Stomach smooth muscle (tissue), 2 donors: ENCODE results near the gene KCNN2.

Experiments used
- H3K27ac ChIP-seq: one replicate; pipeline ENCODE4 v1.7.0; 2013; ENCODE audit warnings: mild to moderate bottlenecking, low read length, inconsistent platforms
- H3K27me3 ChIP-seq, 2 donors: one replicate each; pipeline ENCODE4 v1.7.0; 2013; ENCODE audit warnings: low read length in 2 of 2; ENCODE audit not compliant: insufficient read depth in 2 of 2, control insufficient read depth in 1 of 2
- H3K36me3 ChIP-seq, 2 donors: one replicate each; pipeline ENCODE4 v1.7.0; 2013; ENCODE audit warnings: low read length in 2 of 2; ENCODE audit not compliant: control insufficient read depth in 2 of 2, insufficient read depth in 2 of 2
- H3K4me1 ChIP-seq: one replicate; pipeline ENCODE4 v1.7.0; 2013; ENCODE audit warnings: low read length; ENCODE audit not compliant: control insufficient read depth, insufficient read depth
- H3K4me3 ChIP-seq, 2 donors: one replicate each; pipeline ENCODE4 v1.7.0; 2013; ENCODE audit warnings: low read length in 2 of 2
- H3K9ac ChIP-seq, 2 donors: one replicate each; pipeline ENCODE4 v1.7.0; 2013; ENCODE audit warnings: low read length in 2 of 2, mild to moderate bottlenecking in 1 of 2
- H3K9me3 ChIP-seq, 2 donors: one replicate each; pipeline ENCODE4 v1.7.0; 2013; ENCODE audit warnings: low read length in 2 of 2; ENCODE audit not compliant: control insufficient read depth in 2 of 2
- donor health status: healthy.
- donor health status: Pancreatic carcinoma.

The KCNN2 gene

GRCh38 chr5:114391321-114391720, 29.5 kb downstream of the KCNN2 start:
- Histone ChIP-seq H3K9me3 (no peaks in the 10 kb centered on the region), H3K4me3 (no peak overlapping the region), H3K27ac (no peak overlapping the region), H3K9ac (no peak overlapping the region), H3K4me1 (no peaks in the 10 kb centered on the region), H3K27me3 (no peaks in the 10 kb centered on the region), H3K36me3 (no peaks in the 10 kb centered on the region)

GRCh38 chr5:114393159-114393558, 31.3 kb downstream of the KCNN2 start:
- Histone ChIP-seq H3K9ac (no peak overlapping the region), H3K36me3 (no peaks in the 10 kb centered on the region), H3K27ac (no peak overlapping the region), H3K4me1 (no peaks in the 10 kb centered on the region), H3K9me3 (no peaks in the 10 kb centered on the region), H3K27me3 (no peaks in the 10 kb centered on the region), H3K4me3 (no peak overlapping the region)

GRCh38 chr5:114402206-114402605, 40.3 kb downstream of the KCNN2 start:
- no peaks in the 10 kb centered on the region for H3K36me3 ChIP-seq
- H3K9me3 ChIP-seq: no peaks in the 10 kb centered on the region
- no peaks in the 10 kb centered on the region for H3K4me1 ChIP-seq
- H3K9ac ChIP-seq: no peak overlapping the region
- no peaks in the 10 kb centered on the region for H3K27me3 ChIP-seq
- H3K27ac ChIP-seq: no peak overlapping the region
- no peak overlapping the region for H3K4me3 ChIP-seq

- H3K4me1 ChIP-seq: no peaks in the 10 kb centered on the region
- no peak overlapping the region for H3K9ac ChIP-seq
- no peaks in the 10 kb centered on the region for H3K27me3 ChIP-seq
- H3K4me3 ChIP-seq: no peak overlapping the region
- H3K36me3 ChIP-seq: no peaks in the 10 kb centered on the region
- H3K27ac ChIP-seq: no peak overlapping the region
- no peaks in the 10 kb centered on the region for H3K9me3 ChIP-seq
Measured at GRCh38 chr5:114407783-114408182, 45.9 kb downstream of the KCNN2 start.

- no peaks in the 10 kb centered on the region for H3K4me1 ChIP-seq
- H3K27ac ChIP-seq: no peak overlapping the region
- H3K36me3 ChIP-seq: no peaks in the 10 kb centered on the region
- no peak overlapping the region for H3K4me3 ChIP-seq
- no peaks in the 10 kb centered on the region for H3K9me3 ChIP-seq
- H3K27me3 ChIP-seq: no peaks in the 10 kb centered on the region
- H3K9ac ChIP-seq: no peak overlapping the region
Measured at GRCh38 chr5:114408847-114409246, 47.0 kb downstream of the KCNN2 start.

- H3K27ac ChIP-seq: no peak overlapping the region
- no peaks in the 10 kb centered on the region for H3K36me3 ChIP-seq
- no peak overlapping the region for H3K4me3 ChIP-seq
- no peaks in the 10 kb centered on the region for H3K9me3 ChIP-seq
- no peaks in the 10 kb centered on the region for H3K4me1 ChIP-seq
- no peaks in the 10 kb centered on the region for H3K27me3 ChIP-seq
- no peak overlapping the region for H3K9ac ChIP-seq
Measured at GRCh38 chr5:114411380-114411931, 49.6 kb downstream of the KCNN2 start.

GRCh38 chr5:114412510-114413171, 50.8 kb downstream of the KCNN2 start:
- H3K9me3 ChIP-seq: no peaks in the 10 kb centered on the region
- H3K9ac ChIP-seq: no peak overlapping the region
- no peaks in the 10 kb centered on the region for H3K36me3 ChIP-seq
- H3K4me1 ChIP-seq: no peaks in the 10 kb centered on the region
- no peak overlapping the region for H3K27ac ChIP-seq
- H3K27me3 ChIP-seq: no peaks in the 10 kb centered on the region
- no peak overlapping the region for H3K4me3 ChIP-seq

- H3K36me3 ChIP-seq: no peaks in the 10 kb centered on the region
- H3K4me1 ChIP-seq: no peaks in the 10 kb centered on the region
- no peak overlapping the region for H3K4me3 ChIP-seq
- no peak overlapping the region for H3K9ac ChIP-seq
- H3K27me3 ChIP-seq: no peaks in the 10 kb centered on the region
- H3K27ac ChIP-seq: no peak overlapping the region
- H3K9me3 ChIP-seq: no peaks in the 10 kb centered on the region
Measured at GRCh38 chr5:114415760-114416159, 53.9 kb downstream of the KCNN2 start.

- Histone ChIP-seq H3K4me3 (no peak overlapping the region), H3K36me3 (no peaks in the 10 kb centered on the region), H3K27ac (no peak overlapping the region), H3K4me1 (no peaks in the 10 kb centered on the region), H3K9me3 (no peaks in the 10 kb centered on the region), H3K27me3 (no peaks in the 10 kb centered on the region), H3K9ac (no peak overlapping the region)
Measured at GRCh38 chr5:114416254-114416653, 54.4 kb downstream of the KCNN2 start.

GRCh38 chr5:114417519-114417918, 55.6 kb downstream of the KCNN2 start:
- H3K27me3 ChIP-seq: no peaks in the 10 kb centered on the region
- H3K36me3 ChIP-seq: no peaks in the 10 kb centered on the region
- H3K27ac ChIP-seq: no peak overlapping the region
- no peak overlapping the region for H3K9ac ChIP-seq
- no peak overlapping the region for H3K4me3 ChIP-seq
- H3K4me1 ChIP-seq: no peaks in the 10 kb centered on the region
- no peaks in the 10 kb centered on the region for H3K9me3 ChIP-seq

- H3K27ac ChIP-seq: no peak overlapping the region
- H3K27me3 ChIP-seq: no peaks in the 10 kb centered on the region
- no peak overlapping the region for H3K4me3 ChIP-seq
- H3K9ac ChIP-seq: no peak overlapping the region
- no peaks in the 10 kb centered on the region for H3K9me3 ChIP-seq
- H3K4me1 ChIP-seq: no peaks in the 10 kb centered on the region
- no peaks in the 10 kb centered on the region for H3K36me3 ChIP-seq
Measured at GRCh38 chr5:114418176-114419066, 56.6 kb downstream of the KCNN2 start.
